Activated CD8-positive, alpha-beta T cell treated with anti-CD3 and anti-CD28 coated beads for 36 hours (primary cell): ENCODE results near the gene MRPS35. TPM values are rescaled to one million over a fixed set of nuclear protein-coding genes. Genes with fewer than 3 reads are reported as not detected.
A peak's percentile ranks its signal among the peaks of the same experiment; 100 is the strongest.

Experiments
- ATAC-seq: fragments of 200-7000 bp; cut with Tn5 transposase; one replicate; pipeline ENCODE4 v1.10.0; 2021; ENCODE audit warnings: mild to moderate bottlenecking, moderate library complexity
- CTCF ChIA-PET: fragments of 350-600 bp; sonication (Branson Sonifier 250); formaldehyde crosslinking; loops from one replicate; lab custom pipeline; 2021; ENCODE audit warnings: antibody characterized with exemption; lab: Charles Lee
- POLR2A ChIA-PET: fragments of 350-600 bp; sonication (Branson Sonifier 250); formaldehyde crosslinking; loops from one replicate; lab custom pipeline; 2021; ENCODE audit warnings: antibody characterized with exemption; lab: Charles Lee
- DNase-seq: peaks from one replicate; pipeline ENCODE4 v3.0.0-alpha.2; 2020
- H3K27ac Mint-ChIP-seq: one replicate; pipeline ENCODE4 v1.8.0; 2021; ENCODE audit warnings: mild to moderate bottlenecking, mixed read lengths
- H3K27me3 Mint-ChIP-seq: one replicate; pipeline ENCODE4 v1.8.0; 2021; ENCODE audit warnings: mixed read lengths
- H3K36me3 Mint-ChIP-seq: one replicate; pipeline ENCODE4 v1.8.0; 2021; ENCODE audit warnings: low read depth, mixed read lengths
- H3K4me1 Mint-ChIP-seq: one replicate; pipeline ENCODE4 v1.8.0; 2021; ENCODE audit warnings: low read depth, mixed read lengths
- H3K4me3 Mint-ChIP-seq: one replicate; pipeline ENCODE4 v1.8.0; 2021; ENCODE audit warnings: mild to moderate bottlenecking, moderate library complexity, mixed read lengths
- H3K9me3 Mint-ChIP-seq: one replicate; pipeline ENCODE4 v1.8.0; 2021; ENCODE audit warnings: mixed read lengths
- intact Hi-C: fragments of 100-400 bp; cut with micrococcal nuclease; formaldehyde crosslinking; loops from one replicate; pipeline ENCODE4 v1.10.0; 2022
- total RNA-seq, 2 experiments: library from RNA; stranded (reverse); gene quantifications; one replicate each; pipeline ENCODE4 v1.2.3, GENCODE V29; 2021
- TF ChIP-seq, protein P1 (sequence below): fragments of 200-600 bp; IDR thresholded peaks from one replicate; pipeline ENCODE4 v1.8.0; 2022; ENCODE audit warnings: antibody characterized with exemption, mild to moderate bottlenecking

The MRPS35 gene
- total RNA-seq, 2 experiments from 2014 or later = 56.4 to 60.5 TPM

DNA sequence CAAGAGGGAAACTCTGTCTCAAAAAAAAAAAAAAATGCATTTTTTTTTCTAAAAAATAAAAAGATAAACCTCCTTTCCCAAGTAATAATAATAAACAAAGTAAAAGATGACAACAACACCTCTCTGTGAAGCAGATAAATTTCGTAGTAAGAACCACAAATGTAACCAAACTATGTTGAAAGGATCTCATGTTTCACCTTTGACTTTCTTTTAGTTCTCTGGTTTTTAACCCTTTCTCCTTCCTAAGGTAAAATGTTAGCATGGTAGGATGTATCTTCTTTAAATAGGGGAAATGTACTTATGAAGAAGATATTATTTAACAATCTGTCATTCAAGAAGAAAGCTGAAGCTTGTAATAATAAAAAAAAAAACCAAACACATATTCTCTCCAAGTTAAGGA is 67.6 kb downstream of the MRPS35 start:
- CTCF ChIA-PET = interaction anchor here (1.5 to 1.6 kb wide), 2 partner anchors 18 to 43 kb away, joined by 3 to 5 read pairs; no protein-coding TSS in a partner anchor
- Mint-ChIP-seq H3K4me1 (peaks cover 22% of the 10 kb centered on the region), H3K36me3 (peaks cover 19% of the 10 kb centered on the region), H3K4me3 (peak overlapping the region; percentile 76), H3K27ac (no peak overlapping the region), H3K9me3 (no peaks in the 10 kb centered on the region), H3K27me3 (no peaks in the 10 kb centered on the region)
- no peak for ATAC-seq
- intact Hi-C loops = no loop called here
- TF ChIP-seq, protein P1, sequence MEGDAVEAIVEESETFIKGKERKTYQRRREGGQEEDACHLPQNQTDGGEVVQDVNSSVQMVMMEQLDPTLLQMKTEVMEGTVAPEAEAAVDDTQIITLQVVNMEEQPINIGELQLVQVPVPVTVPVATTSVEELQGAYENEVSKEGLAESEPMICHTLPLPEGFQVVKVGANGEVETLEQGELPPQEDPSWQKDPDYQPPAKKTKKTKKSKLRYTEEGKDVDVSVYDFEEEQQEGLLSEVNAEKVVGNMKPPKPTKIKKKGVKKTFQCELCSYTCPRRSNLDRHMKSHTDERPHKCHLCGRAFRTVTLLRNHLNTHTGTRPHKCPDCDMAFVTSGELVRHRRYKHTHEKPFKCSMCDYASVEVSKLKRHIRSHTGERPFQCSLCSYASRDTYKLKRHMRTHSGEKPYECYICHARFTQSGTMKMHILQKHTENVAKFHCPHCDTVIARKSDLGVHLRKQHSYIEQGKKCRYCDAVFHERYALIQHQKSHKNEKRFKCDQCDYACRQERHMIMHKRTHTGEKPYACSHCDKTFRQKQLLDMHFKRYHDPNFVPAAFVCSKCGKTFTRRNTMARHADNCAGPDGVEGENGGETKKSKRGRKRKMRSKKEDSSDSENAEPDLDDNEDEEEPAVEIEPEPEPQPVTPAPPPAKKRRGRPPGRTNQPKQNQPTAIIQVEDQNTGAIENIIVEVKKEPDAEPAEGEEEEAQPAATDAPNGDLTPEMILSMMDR = no peak
- DNase-seq = no peak
- POLR2A ChIA-PET = interaction anchor here (0.6 to 2.9 kb wide), 2 partner anchors 11 to 32 kb away, joined by 3 to 14 read pairs; no protein-coding TSS in a partner anchor

DNA sequence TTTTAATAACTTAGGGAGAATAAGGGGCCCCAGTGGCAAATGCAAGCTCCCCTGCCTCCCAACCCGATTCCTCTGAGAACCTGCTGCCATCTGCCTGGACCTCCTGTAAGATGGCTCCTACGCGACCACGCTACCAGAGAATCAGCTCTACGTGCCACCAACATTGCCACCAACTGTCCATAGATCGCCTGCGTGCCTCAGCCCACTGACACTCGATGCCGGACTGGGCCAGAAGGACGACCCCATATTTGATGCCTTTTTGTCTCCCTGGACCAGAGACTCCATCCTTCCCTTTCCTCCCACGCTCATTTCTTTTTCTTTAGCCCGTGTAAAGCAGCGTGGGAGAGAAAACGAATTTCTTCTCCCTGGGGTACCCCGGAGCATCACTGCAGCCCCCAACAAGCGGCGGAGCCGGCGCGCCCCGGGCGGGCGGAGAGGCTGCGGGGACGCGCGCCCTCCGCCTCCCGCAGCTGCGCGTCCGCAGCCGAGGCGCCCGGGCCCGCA is 68.8 kb downstream of the MRPS35 start:
- Mint-ChIP-seq H3K27ac (peak overlapping the region; percentile 81), H3K36me3 (peaks cover 22% of the 10 kb centered on the region), H3K9me3 (no peaks in the 10 kb centered on the region), H3K27me3 (no peaks in the 10 kb centered on the region), H3K4me1 (peaks cover 28% of the 10 kb centered on the region), H3K4me3 (peak overlapping the region; percentile 76)
- ChIA-PET POLR2A (interaction anchor here (1.1 to 2.9 kb wide), 8 partner anchors 10 to 85 kb away, joined by 3 to 19 read pairs (median 6); no protein-coding TSS in a partner anchor), CTCF (interaction anchor here (0.5 to 2.3 kb wide), 9 partner anchors 9 to 558 kb away, joined by 3 to 11 read pairs (median 4); no protein-coding TSS in a partner anchor)
- intact Hi-C loops = no loop called here
- DNase-seq (peak; percentile 35), ATAC-seq (peak; percentile 43)
- TF ChIP-seq, protein P1 = no peak

DNA sequence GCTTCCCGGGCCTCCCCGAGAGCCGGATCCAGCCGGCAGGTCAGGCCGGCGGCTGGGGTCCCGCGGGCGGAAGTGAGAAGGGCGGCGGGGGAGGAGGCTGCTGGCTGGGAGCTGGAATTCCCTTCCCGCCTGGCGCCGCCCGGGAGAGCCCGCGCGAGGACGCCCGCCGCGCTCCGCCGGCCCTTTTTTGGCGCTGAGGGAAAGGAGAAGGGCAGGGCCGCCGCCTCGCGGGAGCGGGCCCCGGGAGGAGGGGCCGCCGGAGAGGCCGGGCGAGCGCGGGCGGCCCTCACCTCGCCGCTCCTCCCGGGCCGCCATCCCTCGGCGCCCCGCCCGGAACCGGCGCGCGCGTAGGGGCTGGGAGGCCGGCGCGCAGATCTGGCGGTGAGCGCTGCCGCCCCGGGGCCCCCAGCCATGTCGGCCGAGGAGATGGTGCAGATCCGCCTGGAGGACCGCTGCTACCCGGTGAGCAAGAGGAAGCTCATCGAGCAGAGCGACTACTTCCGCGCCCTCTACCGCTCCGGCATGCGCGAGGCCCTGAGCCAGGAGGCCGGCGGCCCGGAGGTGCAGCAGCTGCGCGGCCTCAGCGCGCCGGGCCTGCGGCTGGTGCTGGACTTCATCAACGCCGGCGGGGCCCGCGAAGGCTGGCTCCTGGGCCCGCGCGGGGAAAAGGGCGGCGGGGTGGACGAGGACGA is 69.4 kb downstream of the MRPS35 start, which contains the start of the genes KLHL42 and MANSC4:
Gene KLHL42 (plus strand): TSS at position 314 of the 692 bp plus-strand sequence. CDS start 98 bp downstream, at position 412.
Gene MANSC4 (minus strand): TSS at position 317 of the 692 bp plus-strand sequence. CDS start 8,960 bp downstream, outside the sequence.
- peaks cover 33% of the 10 kb centered on the region for H3K4me1 Mint-ChIP-seq
- H3K36me3 Mint-ChIP-seq = peaks cover 27% of the 10 kb centered on the region
- H3K9me3 Mint-ChIP-seq = no peaks in the 10 kb centered on the region
- DNase-seq = peak; percentile 67
- H3K27ac Mint-ChIP-seq = peak within 1 kb of the TSS; percentile 84
- H3K27me3 Mint-ChIP-seq = no peaks in the 10 kb centered on the region
- peak within 1 kb of the TSS; percentile 83 for H3K4me3 Mint-ChIP-seq
- TF ChIP-seq, protein P1 = no peak
- intact Hi-C loops = no loop called here
- ChIA-PET CTCF (interaction anchor here (0.5 to 2.3 kb wide), 9 partner anchors 8 to 558 kb away, joined by 3 to 11 read pairs (median 4); no protein-coding TSS in a partner anchor), POLR2A (interaction anchor here (0.6 to 2.9 kb wide), 13 partner anchors 9 to 84 kb away, joined by 3 to 19 read pairs (median 3); no protein-coding TSS in a partner anchor)
- peak; percentile 78 for ATAC-seq

DNA sequence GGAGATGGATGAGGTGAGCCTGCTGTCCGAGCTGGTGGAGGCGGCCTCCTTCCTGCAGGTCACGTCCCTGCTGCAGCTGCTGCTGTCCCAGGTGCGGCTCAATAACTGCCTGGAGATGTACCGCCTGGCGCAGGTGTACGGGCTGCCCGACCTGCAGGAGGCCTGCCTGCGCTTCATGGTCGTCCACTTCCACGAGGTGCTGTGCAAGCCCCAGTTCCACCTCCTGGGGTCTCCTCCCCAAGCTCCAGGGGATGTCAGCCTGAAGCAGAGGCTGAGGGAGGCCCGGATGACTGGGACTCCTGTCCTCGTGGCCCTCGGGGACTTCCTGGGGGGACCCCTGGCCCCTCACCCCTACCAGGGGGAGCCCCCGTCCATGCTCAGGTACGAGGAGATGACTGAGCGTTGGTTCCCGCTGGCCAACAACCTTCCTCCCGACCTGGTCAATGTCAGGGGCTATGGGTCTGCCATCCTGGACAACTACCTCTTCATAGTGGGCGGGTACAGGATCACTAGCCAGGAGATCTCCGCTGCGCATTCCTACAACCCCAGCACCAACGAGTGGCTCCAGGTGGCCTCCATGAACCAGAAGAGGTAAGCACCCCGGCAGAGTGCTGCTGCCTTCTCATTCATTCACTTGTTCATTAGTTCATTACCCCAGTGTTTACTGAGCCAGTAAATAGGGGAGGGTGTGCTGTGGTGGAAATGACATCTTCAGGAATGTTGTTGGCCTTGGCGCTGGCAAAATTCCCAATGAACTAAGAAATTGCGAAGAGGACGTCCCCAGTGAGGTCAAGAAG is 70.2 kb downstream of the MRPS35 start:
- peak overlapping the region; percentile 84 for H3K27ac Mint-ChIP-seq
- peaks cover 29% of the 10 kb centered on the region for H3K36me3 Mint-ChIP-seq
- H3K27me3 Mint-ChIP-seq = no peaks in the 10 kb centered on the region
- TF ChIP-seq, protein P1 = no peak
- peaks cover 37% of the 10 kb centered on the region for H3K4me1 Mint-ChIP-seq
- H3K4me3 Mint-ChIP-seq = peak overlapping the region; percentile 83
- ChIA-PET CTCF (interaction anchor here (1.0 to 2.3 kb wide), 6 partner anchors 11 to 41 kb away, joined by 3 to 11 read pairs (median 5); no protein-coding TSS in a partner anchor), POLR2A (interaction anchor here (0.6 to 2.9 kb wide), 12 partner anchors 9 to 70 kb away, joined by 3 to 19 read pairs (median 3); no protein-coding TSS in a partner anchor)
- intact Hi-C loops = no loop called here
- DNase-seq (peak; percentile 44), ATAC-seq (peak; percentile 54)
- H3K9me3 Mint-ChIP-seq = no peaks in the 10 kb centered on the region
